Measurements from ENCODE around the gene PLD1.

DNA sequence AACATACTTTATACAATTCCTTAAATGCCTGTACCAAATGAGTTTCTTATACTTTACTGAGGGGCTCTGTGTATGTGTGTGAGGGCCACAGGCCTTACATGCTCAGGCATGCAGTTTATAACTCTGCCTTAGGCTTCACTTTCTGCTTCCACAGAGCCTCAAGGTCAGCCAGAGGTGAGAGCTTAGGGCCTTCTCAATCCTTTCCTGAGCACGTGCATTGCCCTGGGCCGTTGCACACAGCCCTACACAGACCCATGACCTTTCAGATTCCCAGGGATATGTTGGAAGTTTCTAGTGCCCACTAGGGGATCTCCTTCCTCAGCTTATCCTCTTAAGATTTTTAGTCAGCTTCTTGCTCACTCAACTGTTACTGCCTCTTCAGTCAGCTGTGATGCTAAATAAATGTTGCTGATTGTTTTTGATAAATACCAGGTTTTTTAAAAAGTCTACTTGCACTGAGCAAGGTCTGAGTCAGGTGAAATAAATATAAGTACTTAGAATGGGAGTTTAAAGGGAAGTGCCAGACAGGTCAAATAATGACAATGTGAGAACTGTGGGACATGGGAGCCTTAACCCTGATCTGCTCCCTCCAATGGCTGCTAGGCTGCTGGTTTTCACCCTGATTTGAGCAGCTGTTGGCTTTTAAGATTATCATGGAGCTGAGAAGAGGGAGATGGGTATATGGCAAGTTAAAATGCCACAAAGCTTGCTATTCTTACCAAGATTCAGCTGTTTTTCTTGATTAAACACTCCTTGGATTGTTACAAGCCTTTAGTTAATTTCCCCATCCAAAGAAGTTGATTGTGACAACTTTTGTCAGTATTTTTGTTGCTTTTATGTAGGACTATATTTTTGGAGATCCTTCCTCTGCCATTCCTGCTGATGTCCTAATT, 169.5 kb downstream of the PLD1 start:
- TF ChIP-seq EZH2 (IDR thresholded peaks at IDR 0.05; ENCODE audit: low read depth) = no peak
- TF ChIP-seq, protein P1, sequence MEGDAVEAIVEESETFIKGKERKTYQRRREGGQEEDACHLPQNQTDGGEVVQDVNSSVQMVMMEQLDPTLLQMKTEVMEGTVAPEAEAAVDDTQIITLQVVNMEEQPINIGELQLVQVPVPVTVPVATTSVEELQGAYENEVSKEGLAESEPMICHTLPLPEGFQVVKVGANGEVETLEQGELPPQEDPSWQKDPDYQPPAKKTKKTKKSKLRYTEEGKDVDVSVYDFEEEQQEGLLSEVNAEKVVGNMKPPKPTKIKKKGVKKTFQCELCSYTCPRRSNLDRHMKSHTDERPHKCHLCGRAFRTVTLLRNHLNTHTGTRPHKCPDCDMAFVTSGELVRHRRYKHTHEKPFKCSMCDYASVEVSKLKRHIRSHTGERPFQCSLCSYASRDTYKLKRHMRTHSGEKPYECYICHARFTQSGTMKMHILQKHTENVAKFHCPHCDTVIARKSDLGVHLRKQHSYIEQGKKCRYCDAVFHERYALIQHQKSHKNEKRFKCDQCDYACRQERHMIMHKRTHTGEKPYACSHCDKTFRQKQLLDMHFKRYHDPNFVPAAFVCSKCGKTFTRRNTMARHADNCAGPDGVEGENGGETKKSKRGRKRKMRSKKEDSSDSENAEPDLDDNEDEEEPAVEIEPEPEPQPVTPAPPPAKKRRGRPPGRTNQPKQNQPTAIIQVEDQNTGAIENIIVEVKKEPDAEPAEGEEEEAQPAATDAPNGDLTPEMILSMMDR (conservative IDR thresholded peaks at IDR 0.05) = 0 out of 2 replicates have a peak, but pooled peaks have one; percentile 7

Data from PC-9 (cell line).